Stimulated activated CD8-positive, alpha-beta memory T cell treated with anti-CD3 and anti-CD28 coated beads, Interleukin-12 subunit alpha, Interleukin-12 subunit beta, amount 100 ng/mL, for 24 hours (primary cell): ENCODE results near the gene CCDC192.

Experiments
- DNase-seq: peaks from one replicate; pipeline ENCODE4 v3.0.0-alpha.2; 2020; ENCODE audit errors: extremely low read depth

CCDC192 gene

GRCh38 chr5:127922603-127923002 is 219.4 kb downstream of the CCDC192 start:
- no peak for DNase-seq

GRCh38 chr5:127923804-127924570 is 220.8 kb downstream of the CCDC192 start:
- DNase-seq: no peak

GRCh38 chr5:127924606-127925005 is 221.4 kb downstream of the CCDC192 start:
- DNase-seq: no peak

GRCh38 chr5:127925916-127926315 is 222.7 kb downstream of the CCDC192 start:
- DNase-seq: no peak

- DNase-seq: no peak
Measured at GRCh38 chr5:127926974-127927373, 223.8 kb downstream of the CCDC192 start.

- DNase-seq: no peak
Measured at GRCh38 chr5:127928053-127928452, 224.9 kb downstream of the CCDC192 start.

- DNase-seq: no peak
Measured at GRCh38 chr5:127930311-127930710, 227.1 kb downstream of the CCDC192 start.

- DNase-seq: no peak
Measured at GRCh38 chr5:127931396-127931795, 228.2 kb downstream of the CCDC192 start.

- no peak for DNase-seq
Measured at GRCh38 chr5:127933348-127933747, 230.2 kb downstream of the CCDC192 start.

- no peak for DNase-seq
Measured at GRCh38 chr5:127934791-127935256, 231.6 kb downstream of the CCDC192 start.

GRCh38 chr5:127935398-127935797 is 232.2 kb downstream of the CCDC192 start:
- no peak for DNase-seq

- peak; percentile 3 for DNase-seq
Measured at GRCh38 chr5:127936439-127936972, 233.3 kb downstream of the CCDC192 start.

- DNase-seq: no peak
Measured at GRCh38 chr5:127938746-127939145, 235.6 kb downstream of the CCDC192 start.

GRCh38 chr5:127940854-127941253 is 237.7 kb downstream of the CCDC192 start:
- no peak for DNase-seq

- no peak for DNase-seq
Measured at GRCh38 chr5:127941646-127942045, 238.5 kb downstream of the CCDC192 start.

GRCh38 chr5:127942246-127943060 is 239.3 kb downstream of the CCDC192 start:
- DNase-seq: no peak

GRCh38 chr5:127943061-127943371 is 239.8 kb downstream of the CCDC192 start:
- no peak for DNase-seq

GRCh38 chr5:127944125-127944524 is 240.9 kb downstream of the CCDC192 start:
- DNase-seq: no peak

- DNase-seq: no peak
Measured at GRCh38 chr5:127947941-127948340, 244.8 kb downstream of the CCDC192 start.

GRCh38 chr5:127950707-127951391 is 247.7 kb downstream of the CCDC192 start:
- DNase-seq: no peak

GRCh38 chr5:127951791-127952190 is 248.6 kb downstream of the CCDC192 start:
- no peak for DNase-seq

GRCh38 chr5:127957183-127957582 is 254.0 kb downstream of the CCDC192 start:
- no peak for DNase-seq
